ENCODE measurements around the gene MCTP1. TPM values are rescaled to one million over a fixed set of nuclear protein-coding genes. Genes with fewer than 3 reads are reported as not detected.

The MCTP1 gene
- total RNA-seq, 1 donor from 2014 or later = 11.5 TPM

GRCh38 chr5:95057615-95058014 is 227.3 kb downstream of the MCTP1 start:
- no peak for DNase-seq (ENCODE audit: low spot score)
- intact Hi-C loops (cut with DNase I) = no loop called here

GRCh38 chr5:95053253-95053652 is 231.6 kb downstream of the MCTP1 start:
- no peak for DNase-seq (ENCODE audit: low spot score)
- intact Hi-C loops (cut with DNase I) = no loop called here

DNA sequence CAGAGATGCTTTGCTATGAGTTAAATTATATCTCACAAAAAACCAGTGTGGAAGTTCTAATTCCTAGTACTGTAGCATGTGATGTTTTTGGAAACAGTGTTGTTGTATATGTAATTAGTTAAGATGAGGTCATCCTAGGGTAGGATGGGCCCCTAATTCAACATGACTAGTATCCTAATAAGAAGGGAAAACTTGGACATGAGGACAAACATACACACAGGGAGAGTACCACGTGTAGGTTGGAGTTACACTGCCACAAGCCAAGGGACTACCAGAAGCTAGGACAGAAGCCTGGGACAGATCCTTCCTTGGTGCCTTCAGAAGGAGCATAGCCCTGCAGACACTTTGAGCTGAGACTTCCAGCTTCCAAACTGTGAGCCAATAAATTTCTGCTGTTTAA is 234.2 kb downstream of the MCTP1 start:
- DNase-seq (ENCODE audit: low spot score) = no peak
- intact Hi-C loops (cut with DNase I) = no loop called here

- no peak for DNase-seq (ENCODE audit: low spot score)
- intact Hi-C loops (cut with DNase I) = no loop called here
These were observed 236.3 kb downstream of the MCTP1 start for GRCh38 chr5:95048628-95049027.

- intact Hi-C loops (cut with DNase I) = no loop called here
- DNase-seq (ENCODE audit: low spot score) = no peak
These were observed 239.5 kb downstream of the MCTP1 start for GRCh38 chr5:95045181-95045965.

DNA sequence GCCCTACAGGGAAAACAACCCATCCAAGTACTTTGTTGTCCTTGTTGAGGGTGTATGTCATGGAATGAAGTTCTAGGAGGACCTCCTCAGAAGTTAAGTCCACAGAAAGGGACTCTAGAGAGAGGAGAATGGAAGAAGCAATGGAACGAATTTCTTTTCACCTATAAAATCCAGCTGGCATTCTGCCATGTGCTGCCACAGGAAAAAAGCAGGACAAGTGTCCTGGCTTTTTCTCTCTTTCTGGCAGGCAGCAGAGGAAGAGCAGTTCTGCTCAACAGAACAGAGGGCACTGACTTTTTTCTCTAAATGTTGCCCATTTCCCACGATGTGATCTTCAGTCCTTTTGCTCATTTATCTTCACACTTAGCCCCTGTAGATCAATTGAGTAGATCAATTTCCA is 240.8 kb downstream of the MCTP1 start:
- intact Hi-C loops (cut with DNase I) = no loop called here
- DNase-seq (ENCODE audit: low spot score) = no peak

GRCh38 chr5:95043648-95044047 is 241.2 kb downstream of the MCTP1 start:
- DNase-seq (ENCODE audit: low spot score) = no peak
- intact Hi-C loops (cut with DNase I) = no loop called here

DNA sequence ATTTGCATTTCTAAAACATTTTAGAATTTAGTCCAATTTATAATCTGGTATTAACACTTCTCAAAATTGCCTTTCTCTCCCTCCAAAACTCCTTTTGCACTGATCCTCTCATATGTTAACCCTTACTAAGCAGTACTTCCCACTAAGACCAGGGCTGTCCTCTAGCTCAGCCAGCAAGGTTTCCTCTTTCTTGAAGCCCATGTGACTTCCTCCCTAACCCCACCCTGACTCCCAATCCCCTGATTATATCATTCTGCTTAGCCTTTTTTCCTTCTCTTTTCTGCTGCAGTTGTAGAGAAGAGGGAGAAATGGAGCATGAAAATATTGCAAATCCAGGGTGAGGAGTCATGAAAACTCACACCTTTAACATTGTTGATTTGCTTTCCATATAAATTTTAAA is 241.7 kb downstream of the MCTP1 start:
- no peak for DNase-seq (ENCODE audit: low spot score)
- intact Hi-C loops (cut with DNase I) = no loop called here

DNA sequence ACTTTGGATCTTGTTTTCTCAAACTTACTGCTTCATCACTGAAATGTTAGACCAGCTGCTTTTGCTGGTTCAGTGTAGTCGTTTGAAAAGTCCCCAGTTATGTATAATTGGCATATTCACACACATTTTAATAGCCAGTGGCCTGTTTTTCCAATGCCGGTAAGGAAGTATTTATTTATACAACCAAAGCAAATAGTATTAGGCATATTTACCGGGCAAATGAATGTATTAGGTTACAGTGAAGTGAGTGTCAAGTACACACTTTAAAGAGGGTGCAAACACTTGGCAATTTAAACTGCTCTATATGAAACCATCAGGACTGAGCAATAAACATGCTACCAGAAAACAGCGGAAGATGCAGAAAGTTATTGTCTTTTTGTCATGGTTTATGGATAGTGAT is 242.9 kb downstream of the MCTP1 start:
- intact Hi-C loops (cut with DNase I) = no loop called here
- no peak for DNase-seq (ENCODE audit: low spot score)

GRCh38 chr5:95035891-95036685 is 248.8 kb downstream of the MCTP1 start:
- intact Hi-C loops (cut with DNase I) = no loop called here
- no peak for DNase-seq (ENCODE audit: low spot score)

- intact Hi-C loops (cut with DNase I) = no loop called here
- no peak for DNase-seq (ENCODE audit: low spot score)
These were observed 252.1 kb downstream of the MCTP1 start for GRCh38 chr5:95032801-95033200.

DNA sequence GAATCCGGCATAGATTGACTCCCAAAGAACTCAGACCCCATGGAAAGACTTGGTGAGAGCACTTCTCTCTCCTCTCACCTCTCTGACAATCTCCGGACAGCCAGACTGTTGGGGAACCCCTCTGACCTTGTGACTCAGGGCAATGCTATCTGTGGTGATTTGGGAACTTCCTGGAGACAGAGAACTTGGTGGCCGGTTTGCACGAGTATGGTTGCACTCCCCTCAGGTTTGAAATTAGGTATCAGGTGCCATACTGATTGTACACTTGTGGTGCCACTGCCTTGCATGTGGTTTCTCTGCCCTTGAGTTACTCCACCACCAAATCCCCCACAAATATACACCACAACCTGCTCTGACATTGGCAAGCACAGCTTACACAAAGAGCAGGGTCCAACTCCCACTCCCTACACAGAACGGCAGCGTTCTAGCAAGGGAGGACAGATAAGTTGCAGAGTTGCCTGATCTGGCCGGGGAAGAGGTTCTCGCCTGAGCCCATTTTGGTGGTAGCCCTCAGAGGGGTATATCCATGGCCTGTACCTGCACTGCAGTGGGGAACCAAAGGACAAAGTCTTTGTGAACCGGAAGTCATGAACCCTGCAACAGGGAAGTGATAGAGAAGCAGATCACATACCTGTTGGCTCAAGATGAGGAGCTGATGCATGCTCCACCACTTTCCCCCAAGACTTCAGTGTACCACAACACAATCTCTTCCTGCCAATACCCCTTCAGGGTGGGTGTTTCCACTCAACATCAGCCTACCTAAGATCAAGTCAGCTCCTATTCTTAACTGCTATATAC is 255.1 kb downstream of the MCTP1 start:
- DNase-seq (ENCODE audit: low spot score) = no peak
- intact Hi-C loops (cut with DNase I) = no loop called here

DNA sequence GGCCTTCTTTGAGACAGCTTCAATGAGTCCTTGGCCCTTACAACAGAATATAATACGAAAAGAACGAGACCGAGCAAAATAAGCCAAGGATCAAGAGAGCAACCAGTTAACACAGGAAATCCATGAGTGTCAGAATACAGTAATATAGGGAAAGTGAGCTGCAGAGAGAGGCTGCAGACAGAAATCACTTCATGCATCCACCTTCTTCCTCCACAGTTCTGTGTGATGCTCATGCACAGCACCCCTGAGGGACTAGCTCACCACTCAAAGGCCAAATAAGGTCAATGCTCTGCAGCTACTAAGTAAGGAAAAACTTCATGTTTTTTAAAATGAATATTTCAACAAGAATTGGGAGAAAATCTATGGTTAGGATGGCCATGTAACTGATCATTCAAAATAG is 257.1 kb downstream of the MCTP1 start:
- DNase-seq (ENCODE audit: low spot score) = no peak
- intact Hi-C loops (cut with DNase I) = no loop called here

DNA sequence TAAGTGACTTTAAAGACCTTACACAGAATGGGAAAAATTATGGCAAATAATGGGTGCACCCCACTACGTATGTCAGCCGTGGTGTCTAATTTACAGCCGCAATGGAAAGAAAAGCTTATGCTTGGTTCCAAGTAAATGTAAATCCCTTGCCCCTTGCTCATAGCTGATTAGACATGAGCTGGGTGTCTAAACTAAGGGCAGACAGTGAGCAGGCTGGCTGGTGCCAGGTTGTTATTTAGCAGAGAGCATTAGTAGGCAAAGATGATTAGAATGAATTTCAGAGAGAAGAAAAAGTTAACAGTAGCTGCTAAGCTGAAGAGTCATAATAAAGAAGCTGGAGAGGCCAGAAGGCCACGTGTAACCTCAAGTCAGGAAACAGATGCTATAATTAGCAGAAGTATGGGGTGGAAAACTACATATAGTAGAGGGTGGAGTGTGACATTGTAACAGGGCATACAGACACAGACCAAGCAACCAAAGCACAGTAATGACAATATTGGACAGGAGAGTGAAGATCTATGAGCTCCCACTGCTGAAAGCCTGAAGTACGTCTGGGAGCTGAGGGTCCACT is 257.7 kb downstream of the MCTP1 start:
- intact Hi-C loops (cut with DNase I) = no loop called here
- no peak for DNase-seq (ENCODE audit: low spot score)

DNA sequence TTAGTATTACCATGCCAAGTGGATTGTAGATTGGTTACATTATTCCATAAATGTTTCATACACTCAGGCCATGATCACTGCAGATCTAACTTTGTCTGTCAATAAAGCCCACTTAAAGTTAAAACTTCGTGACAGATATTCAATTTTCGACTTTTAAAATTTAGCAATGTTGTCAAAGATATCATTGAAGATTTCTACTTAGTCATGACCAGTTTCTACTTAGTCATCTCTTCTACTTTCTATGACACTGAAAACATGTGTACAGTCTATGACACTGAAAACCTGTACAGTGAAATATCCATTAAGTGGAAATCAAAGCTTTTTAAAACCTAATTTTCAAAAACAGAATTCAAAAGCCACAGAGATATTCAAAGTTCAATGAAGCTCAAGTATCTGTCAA is 258.2 kb downstream of the MCTP1 start:
- intact Hi-C loops (cut with DNase I) = no loop called here
- no peak for DNase-seq (ENCODE audit: low spot score)

DNA sequence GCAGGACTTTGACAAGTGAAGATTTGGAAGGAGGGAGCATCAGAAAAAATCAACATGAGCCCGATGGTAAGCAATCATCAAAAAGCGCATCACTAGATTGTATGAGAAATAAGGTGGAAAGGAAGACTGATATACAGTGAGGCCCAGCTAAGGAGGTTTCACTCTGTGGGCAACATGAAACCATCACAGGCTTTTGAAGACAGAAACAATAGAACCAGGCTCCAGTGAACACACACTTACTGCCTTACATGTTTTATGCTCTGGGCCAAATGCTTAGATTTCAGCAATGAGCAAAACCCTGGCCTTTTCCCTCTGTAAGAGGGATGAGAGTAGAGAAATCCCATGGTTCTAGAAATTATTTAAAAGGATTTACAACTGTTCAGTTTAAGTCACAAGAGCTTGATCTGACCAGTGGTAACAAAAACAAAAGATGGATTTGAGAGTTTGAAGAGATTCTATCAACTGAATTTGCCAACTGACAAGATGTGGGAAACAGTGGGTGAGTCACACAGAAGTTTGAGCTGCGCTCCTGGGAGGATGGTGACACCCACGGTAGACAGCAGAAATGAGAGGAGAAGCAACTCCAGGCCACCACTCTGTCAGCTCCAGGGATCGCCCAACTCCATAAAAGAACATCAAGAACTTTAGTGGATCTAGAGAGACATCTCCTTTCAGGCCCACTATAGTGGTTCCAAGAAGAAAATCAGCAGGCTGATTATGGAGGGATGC is 261.8 kb downstream of the MCTP1 start:
- no peak for DNase-seq (ENCODE audit: low spot score)
- intact Hi-C loops (cut with DNase I) = no loop called here

- intact Hi-C loops (cut with DNase I) = no loop called here
- no peak for DNase-seq (ENCODE audit: low spot score)
These were observed 264.5 kb downstream of the MCTP1 start for GRCh38 chr5:95020345-95020744.

- intact Hi-C loops (cut with DNase I) = no loop called here
- DNase-seq (ENCODE audit: low spot score) = no peak
These were observed 265.9 kb downstream of the MCTP1 start for GRCh38 chr5:95018946-95019345.

GRCh38 chr5:95018511-95018910 is 266.4 kb downstream of the MCTP1 start:
- intact Hi-C loops (cut with DNase I) = no loop called here
- DNase-seq (ENCODE audit: low spot score) = no peak

Data from cardiac septum (tissue), 1 donor.